ENCODE data around the gene ZNF628.

GRCh38 chr19:55481148-55481793, 4.9 kb downstream of the ZNF628 start:
- TF ChIP-seq CTCF (IDR thresholded peaks at IDR 0.05; ENCODE audit: low read length) = no peak
- no peak for TF ChIP-seq EZH2 (IDR thresholded peaks at IDR 0.05; ENCODE audit: borderline replicate concordance, low read length)
